K562 (cell line): Measurements from ENCODE around the gene DUSP19. TPM values are rescaled to one million over a fixed set of nuclear protein-coding genes. Genes with fewer than 3 reads are reported as not detected.
A peak's percentile ranks its signal among the peaks of the same experiment; 100 is the strongest.

Experiments
- ATAC-seq: fragments of 200-7000 bp; cut with Tn5 transposase; 3 replicates; pipeline ENCODE4 v1.9.1; 2020; ENCODE audit warnings: moderate library complexity
- BruUV-seq: library from RNA; stranded (reverse); fragments of 400-500 nt; replicated peaks from 2 replicates; lab custom pipeline; 2021; lab: Mats Ljungman, UMichigan
- CTCF ChIA-PET: fragments of 300-600 bp; formaldehyde crosslinking; extraction: SDS; loops from one replicate; lab custom pipeline; 2021; ENCODE audit warnings: low intra/inter-chr PET ratio; lab: Yijun Ruan, JAX
- POLR2A ChIA-PET: fragments of 300-600, 350-650 bp; sonication (Branson Sonifier 250); formaldehyde crosslinking; extraction: SDS; loops from one replicate; lab custom pipeline; 2021; ENCODE audit warnings: antibody characterized with exemption, inconsistent platforms; lab: Yijun Ruan, JAX
- DNase-seq, 4 experiments: peaks; one replicate each; pipeline versions ENCODE4 v3.0.0 to v3.0.0-alpha.2; 2011 to 2018; ENCODE audit warnings: low spot score in 3 of 4, mixed read lengths in 3 of 4; ENCODE audit errors: extremely low read depth in 1 of 4
- FAIRE-seq: peaks from 2 replicates; lab custom pipeline; 2011; peaks lifted over from hg19 to GRCh38; lab: Jason Lieb, UNC
- H2AFZ ChIP-seq: 2 replicates; pipeline ENCODE4 v1.6.0; 2011; ENCODE audit warnings: low read depth, low read length, control low read depth, inconsistent platforms
- H3K27ac ChIP-seq: fragments of 200-600 bp; 3 replicates; pipeline ENCODE4 v1.8.0; 2011; ENCODE audit warnings: low read depth, mild to moderate bottlenecking, control low read depth, inconsistent platforms, low read length, moderate library complexity, mixed read lengths; ENCODE audit errors: extremely low read depth
- H3K27me3 ChIP-seq, 2 experiments: fragments of 300-600 bp in 1 of 2; 2 replicates in 1 of 2; 3 replicates in 1 of 2; pipeline versions ENCODE4 v1.6.0 to v1.8.0; 2011; ENCODE audit warnings: inconsistent platforms in 2 of 2, low read length in 2 of 2, mild to moderate bottlenecking in 1 of 2, mixed read lengths in 1 of 2, moderate library complexity in 1 of 2; ENCODE audit not compliant: control insufficient read depth in 2 of 2, insufficient read depth in 2 of 2
- H3K36me3 ChIP-seq: fragments of 300-600 bp; 3 replicates; pipeline ENCODE4 v1.8.0; 2011; ENCODE audit warnings: mild to moderate bottlenecking, low read length, inconsistent platforms; ENCODE audit not compliant: control insufficient read depth, insufficient read depth
- H3K4me1 ChIP-seq, 2 experiments: fragments of 200-600 bp in 1 of 2; replicated peaks in 1 of 2; 2 replicates in 1 of 2; 3 replicates in 1 of 2; pipeline versions ENCODE4 v1.5.1 to v1.8.0; 2011; ENCODE audit warnings: inconsistent platforms in 2 of 2, low read length in 2 of 2, mild to moderate bottlenecking in 1 of 2, mixed read lengths in 1 of 2, moderate library complexity in 1 of 2; ENCODE audit not compliant: control insufficient read depth in 2 of 2, insufficient read depth in 2 of 2
- H3K4me2 ChIP-seq: 2 replicates; pipeline ENCODE4 v1.6.1; 2011; ENCODE audit warnings: low read length, control low read depth, inconsistent platforms, mixed read lengths; ENCODE audit not compliant: insufficient read depth
- H3K4me3 ChIP-seq: fragments of 200-600 bp; sonication (generic), shearing (Covaris generic); 2 replicates; pipeline ENCODE4 v1.5.1; 2016; ENCODE audit warnings: control low read depth, inconsistent platforms
- H3K79me2 ChIP-seq: fragments of 200-600 bp; 3 replicates; pipeline ENCODE4 v1.8.0; 2011; ENCODE audit warnings: low read length, inconsistent platforms; ENCODE audit not compliant: control insufficient read depth, insufficient read depth
- H3K9ac ChIP-seq, 2 experiments: 2 replicates each; pipeline versions ENCODE4 v1.6.0 to v1.6.1; 2011; ENCODE audit warnings: low read depth in 2 of 2, low read length in 2 of 2, control low read depth in 1 of 2, inconsistent platforms in 1 of 2, mild to moderate bottlenecking in 1 of 2, mixed read lengths in 1 of 2; ENCODE audit not compliant: insufficient read depth in 1 of 2
- H3K9me1 ChIP-seq: one replicate; pipeline ENCODE4 v1.6.0; 2011; ENCODE audit warnings: inconsistent platforms, mild to moderate bottlenecking, low read length, moderate library complexity; ENCODE audit not compliant: control insufficient read depth, insufficient read depth
- H3K9me3 ChIP-seq: replicated peaks from 2 replicates; pipeline ENCODE4 v1.5.1; 2011; ENCODE audit warnings: low read depth, low read length, inconsistent platforms; ENCODE audit not compliant: control insufficient read depth, insufficient read depth
- H4K20me1 ChIP-seq: replicated peaks from 2 replicates; pipeline ENCODE4 v1.6.1; 2011; ENCODE audit warnings: low read length, inconsistent platforms, mixed read lengths; ENCODE audit not compliant: control insufficient read depth, insufficient read depth
- GTF2B ChIP-seq: IDR thresholded peaks from 2 replicates; pipeline ENCODE4 v1.6.1; 2011; ENCODE audit not compliant: insufficient read length; ENCODE audit errors: extremely low read depth
- NFIC ChIP-seq: fragments of 450-650 bp; IDR thresholded peaks from 2 replicates; pipeline ENCODE4 v1.6.1; 2017; ENCODE audit warnings: mild to moderate bottlenecking, inconsistent platforms
- NR3C1 ChIP-seq: sonication (generic); formaldehyde crosslinking; IDR thresholded peaks from 2 replicates; pipeline ENCODE4 v1.8.1; 2022; ENCODE audit warnings: missing genetic modification reagents
- SIRT6 ChIP-seq: IDR thresholded peaks from one replicate; pipeline ENCODE4 v1.6.1; 2012; ENCODE audit warnings: low read depth, mild to moderate bottlenecking, control low read depth, inconsistent platforms, low read length, moderate library complexity
- SMARCA4 ChIP-seq: fragments of 450-650 bp; IDR thresholded peaks from 2 replicates; pipeline ENCODE4 v1.6.1; 2016
- SPI1 ChIP-seq: IDR thresholded peaks from 2 replicates; pipeline ENCODE4 v1.6.1; 2011; ENCODE audit warnings: low read depth, low read length, control low read depth, borderline replicate concordance
- TFAM ChIP-seq: fragments of 250-450 bp; sonication (Bioruptor Pico); conservative IDR thresholded peaks from 2 replicates; pipeline ENCODE4 v1.5.0; 2021; ENCODE audit warnings: mild to moderate bottlenecking, moderate library complexity
- WGBS: fragments of 100-300 bp; shearing (Covaris generic); methylation state at CpG from one replicate; pipeline ENCODE4 v1.1.6; 2016; ENCODE audit warnings: low coverage, mixed read lengths; ENCODE audit not compliant: insufficient coverage; ENCODE audit errors: missing lambda C conversion rate; 5-methylcytosine and 5-hydroxymethylcytosine counted together
- in situ Hi-C: fragments of 300-500 bp; cut with MboI; formaldehyde crosslinking; loops from 4 replicates; pipeline ENCODE4 v1.15.0; 2018; ENCODE audit warnings: inconsistent platforms, mixed read lengths
- intact Hi-C: fragments of 100-400 bp; cut with micrococcal nuclease; formaldehyde crosslinking; loops from 2 replicates; pipeline ENCODE4 v1.14.2; 2022
- polyA plus RNA-seq, 8 experiments: library from polyadenylated mRNA; depleted of rRNA in 4 of 8; stranded (reverse) in 5 of 8; unstranded in 3 of 8; fragments of >200 nt; fragmentation: Nextera tagmentation in 2 of 8; fragmentation: Illumina TruSeq in 1 of 8; extraction: Ambion mirVana in 2 of 8; extraction: Trizol in 1 of 8; gene quantifications; 2 replicates each; pipeline versions ENCODE4 v1.2.1 to v1.2.3, GENCODE V29; 2011 to 2014; ENCODE audit warnings: inconsistent platforms in 1 of 8, missing spikeins in 1 of 8
- total RNA-seq, 7 experiments: library from RNA; depleted of rRNA in 6 of 7; stranded (reverse); fragments of >200 nt in 6 of 7; fragmentation: Illumina TruSeq in 2 of 7; extraction: Trizol in 2 of 7; gene quantifications; 2 replicates each; pipeline versions ENCODE4 v1.2.1 to v1.2.3, GENCODE V29; 2011 to 2021; ENCODE audit warnings: low replicate concordance in 1 of 7
- TF ChIP-seq, protein P1 (sequence below), 2 experiments: fragments of 450-650 bp; IDR thresholded peaks; 2 replicates each; pipeline ENCODE4 v1.6.1; 2018; ENCODE audit warnings: mild to moderate bottlenecking in 2 of 2, low read depth in 1 of 2; ENCODE audit not compliant: partially characterized antibody in 2 of 2
- TF ChIP-seq, protein P2 (sequence below), 3 experiments: fragments of 200-800 bp in 1 of 3; sonication (Bioruptor generic) in 1 of 3; sonication (generic) in 1 of 3; formaldehyde crosslinking in 1 of 3; IDR thresholded peaks; 2 replicates each; pipeline versions ENCODE4 v1.6.1 to v1.8.0; 2016 to 2022; ENCODE audit warnings: mild to moderate bottlenecking in 2 of 3, missing compliant biosample characterization in 2 of 3, missing genetic modification characterization in 2 of 3, missing genetic modification reagents in 1 of 3
- TF ChIP-seq, protein P3 (sequence below): fragments of 250-450 bp; sonication (Bioruptor Pico); IDR thresholded peaks from 2 replicates; pipeline ENCODE4 v1.8.0; 2022; ENCODE audit warnings: inconsistent platforms

DUSP19 gene
- total and polyA plus RNA-seq, 9 of the 15 experiments (the other 6 are each of a cell fraction or from before 2014, with no cell fraction given): 1.6 to 6.3 (median 3.1) TPM

- TF ChIP-seq, protein P1, sequence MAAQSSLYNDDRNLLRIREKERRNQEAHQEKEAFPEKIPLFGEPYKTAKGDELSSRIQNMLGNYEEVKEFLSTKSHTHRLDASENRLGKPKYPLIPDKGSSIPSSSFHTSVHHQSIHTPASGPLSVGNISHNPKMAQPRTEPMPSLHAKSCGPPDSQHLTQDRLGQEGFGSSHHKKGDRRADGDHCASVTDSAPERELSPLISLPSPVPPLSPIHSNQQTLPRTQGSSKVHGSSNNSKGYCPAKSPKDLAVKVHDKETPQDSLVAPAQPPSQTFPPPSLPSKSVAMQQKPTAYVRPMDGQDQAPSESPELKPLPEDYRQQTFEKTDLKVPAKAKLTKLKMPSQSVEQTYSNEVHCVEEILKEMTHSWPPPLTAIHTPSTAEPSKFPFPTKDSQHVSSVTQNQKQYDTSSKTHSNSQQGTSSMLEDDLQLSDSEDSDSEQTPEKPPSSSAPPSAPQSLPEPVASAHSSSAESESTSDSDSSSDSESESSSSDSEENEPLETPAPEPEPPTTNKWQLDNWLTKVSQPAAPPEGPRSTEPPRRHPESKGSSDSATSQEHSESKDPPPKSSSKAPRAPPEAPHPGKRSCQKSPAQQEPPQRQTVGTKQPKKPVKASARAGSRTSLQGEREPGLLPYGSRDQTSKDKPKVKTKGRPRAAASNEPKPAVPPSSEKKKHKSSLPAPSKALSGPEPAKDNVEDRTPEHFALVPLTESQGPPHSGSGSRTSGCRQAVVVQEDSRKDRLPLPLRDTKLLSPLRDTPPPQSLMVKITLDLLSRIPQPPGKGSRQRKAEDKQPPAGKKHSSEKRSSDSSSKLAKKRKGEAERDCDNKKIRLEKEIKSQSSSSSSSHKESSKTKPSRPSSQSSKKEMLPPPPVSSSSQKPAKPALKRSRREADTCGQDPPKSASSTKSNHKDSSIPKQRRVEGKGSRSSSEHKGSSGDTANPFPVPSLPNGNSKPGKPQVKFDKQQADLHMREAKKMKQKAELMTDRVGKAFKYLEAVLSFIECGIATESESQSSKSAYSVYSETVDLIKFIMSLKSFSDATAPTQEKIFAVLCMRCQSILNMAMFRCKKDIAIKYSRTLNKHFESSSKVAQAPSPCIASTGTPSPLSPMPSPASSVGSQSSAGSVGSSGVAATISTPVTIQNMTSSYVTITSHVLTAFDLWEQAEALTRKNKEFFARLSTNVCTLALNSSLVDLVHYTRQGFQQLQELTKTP (IDR thresholded peaks at IDR 0.05; ENCODE audit: low read depth in 1 of 2, partially characterized antibody in 2 of 2): peak in 1 of 2 experiments; percentile 18
Measured at GRCh38 chr2:183037074-183037552, 41.4 kb upstream of the DUSP19 start (continued).

DNA sequence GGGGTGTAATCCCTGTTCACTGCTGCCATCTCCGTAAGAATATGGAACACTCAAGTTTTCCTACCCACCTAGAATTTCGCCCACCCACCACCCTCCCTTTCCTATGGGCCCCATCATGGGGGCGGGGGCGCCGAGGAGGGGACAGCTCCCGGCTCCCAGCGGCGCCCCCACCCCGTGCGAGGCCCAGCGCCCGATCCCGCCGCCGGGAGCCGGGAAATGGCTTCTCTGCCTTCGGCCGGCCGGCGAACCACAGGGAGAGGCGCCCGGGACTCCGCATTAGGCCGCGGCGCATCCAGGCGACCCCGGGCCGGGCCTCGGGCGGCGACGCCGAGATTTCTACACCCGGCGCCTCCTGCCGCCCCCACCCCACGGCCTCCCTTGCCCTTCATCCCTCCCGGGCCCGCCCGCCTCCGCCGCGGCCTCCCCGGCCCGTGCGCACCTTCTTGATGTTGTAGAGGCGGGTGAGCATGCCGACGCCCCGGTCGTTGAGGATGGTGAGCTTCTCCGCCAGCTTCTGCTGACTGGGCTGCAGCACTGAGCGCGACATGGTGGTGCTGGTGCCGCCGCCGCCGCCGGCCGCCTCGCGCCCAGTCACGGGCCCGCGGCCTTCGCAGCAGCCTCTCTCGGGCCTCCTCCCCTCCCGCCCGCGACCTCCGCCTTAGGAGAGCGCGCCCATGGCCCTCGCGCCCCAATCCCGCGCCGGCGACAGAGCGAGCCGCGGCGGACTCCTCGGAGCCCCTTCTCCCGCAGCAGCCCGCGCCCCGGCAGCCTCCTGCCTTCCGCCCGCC is 40.8 kb upstream of the DUSP19 start:
- WGBS: under 1% methylated on average over 67 of the region's 91 CpGs
- Histone ChIP-seq H3K4me3 (peak overlapping the region; percentile 76), H3K27me3 (no peaks in the 10 kb centered on the region), H3K36me3 (peaks cover 3% of the 10 kb centered on the region; the same call in 1 of the 3 replicates), H3K4me2 (peak overlapping the region; percentile 74), H4K20me1 (no peaks in the 10 kb centered on the region), H3K4me1 (peaks cover 14 to 22% of the 10 kb centered on the region in 2 experiments), H3K9ac (peak overlapping the region; percentile 82 to 95), H3K9me3 (no peaks in the 10 kb centered on the region), H3K79me2 (peaks cover 54% of the 10 kb centered on the region), H3K27ac (peak overlapping the region; percentile 74), H2AFZ (peak overlapping the region; percentile 57), H3K9me1 (no peaks in the 10 kb centered on the region)
- ChIA-PET POLR2A (interaction anchor here (0.6 to 0.9 kb wide), 3 partner anchors 19 to 48 kb away, joined by 3 read pairs; no protein-coding TSS in a partner anchor), CTCF (interaction anchor here (0.7 kb wide), 1 partner anchor 201 kb away, joined by 3 read pairs; no protein-coding TSS in a partner anchor)
- peak; percentile 56 for ATAC-seq
- no TSS peak for BruUV-seq
- DNase-seq: peak; percentile 54 to 67 (median 56)
- FAIRE-seq: no peak
- in situ Hi-C loops (no loop called here), intact Hi-C loops (loop anchor here (1.0 to 5.0 kb wide), 5 partner anchors 41 to 1170 kb away; partner anchors contain the start of genes DUSP19 and NUP35)
- TF ChIP-seq SMARCA4 (no peak), NFIC (no peak), SPI1 (no peak), GTF2B (no peak), TFAM (CRISPR knock-in tag) (no peak), SIRT6 (no peak), NR3C1 (CRISPR knock-in tag) (peak; percentile 94)
- TF ChIP-seq, protein P2, sequence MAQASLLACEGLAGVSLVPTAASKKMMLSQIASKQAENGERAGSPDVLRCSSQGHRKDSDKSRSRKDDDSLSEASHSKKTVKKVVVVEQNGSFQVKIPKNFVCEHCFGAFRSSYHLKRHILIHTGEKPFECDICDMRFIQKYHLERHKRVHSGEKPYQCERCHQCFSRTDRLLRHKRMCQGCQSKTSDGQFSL (CRISPR knock-in tag; IDR thresholded peaks at IDR 0.05): peak; percentile 24; the same call in 1 of the 2 replicates
- TF ChIP-seq, protein P2 (tag; IDR thresholded peaks at IDR 0.05): peak in 1 of 2 experiments; percentile 17; a peak in 1 of 4 replicates
- TF ChIP-seq, protein P3, sequence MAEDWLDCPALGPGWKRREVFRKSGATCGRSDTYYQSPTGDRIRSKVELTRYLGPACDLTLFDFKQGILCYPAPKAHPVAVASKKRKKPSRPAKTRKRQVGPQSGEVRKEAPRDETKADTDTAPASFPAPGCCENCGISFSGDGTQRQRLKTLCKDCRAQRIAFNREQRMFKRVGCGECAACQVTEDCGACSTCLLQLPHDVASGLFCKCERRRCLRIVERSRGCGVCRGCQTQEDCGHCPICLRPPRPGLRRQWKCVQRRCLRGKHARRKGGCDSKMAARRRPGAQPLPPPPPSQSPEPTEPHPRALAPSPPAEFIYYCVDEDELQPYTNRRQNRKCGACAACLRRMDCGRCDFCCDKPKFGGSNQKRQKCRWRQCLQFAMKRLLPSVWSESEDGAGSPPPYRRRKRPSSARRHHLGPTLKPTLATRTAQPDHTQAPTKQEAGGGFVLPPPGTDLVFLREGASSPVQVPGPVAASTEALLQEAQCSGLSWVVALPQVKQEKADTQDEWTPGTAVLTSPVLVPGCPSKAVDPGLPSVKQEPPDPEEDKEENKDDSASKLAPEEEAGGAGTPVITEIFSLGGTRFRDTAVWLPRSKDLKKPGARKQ (CRISPR knock-in tag): no peak
